WTC11 (cell line): ENCODE results near the gene SNX1. TPM values are rescaled to one million over a fixed set of nuclear protein-coding genes. Genes with fewer than 3 reads are reported as not detected.

Experiments
- ATAC-seq: fragments of 200-7000 bp; cut with Tn5 transposase; 2 replicates; pipeline ENCODE4 v1.10.0; 2021; ENCODE audit warnings: mild to moderate bottlenecking, moderate library complexity
- CTCF ChIA-PET: fragments of 300-600 bp; sonication (Branson Sonifier 250); formaldehyde crosslinking; loops from one replicate; lab custom pipeline; 2021; ENCODE audit warnings: antibody characterized with exemption; lab: Charles Lee
- POLR2A ChIA-PET: fragments of 350-600 bp; sonication (Branson Sonifier 250); formaldehyde crosslinking; loops from one replicate; lab custom pipeline; 2021; ENCODE audit warnings: antibody characterized with exemption; lab: Charles Lee
- DNase-seq: peaks from one replicate; pipeline ENCODE4 v3.0.0; 2021; ENCODE audit warnings: low spot score
- H3K27ac Mint-ChIP-seq: 2 replicates; pipeline ENCODE4 v1.8.0; 2021; ENCODE audit warnings: mixed read lengths
- H3K27me3 Mint-ChIP-seq: 2 replicates; pipeline ENCODE4 v1.8.0; 2021; ENCODE audit warnings: low read depth, mild to moderate bottlenecking, moderate library complexity, mixed read lengths
- H3K36me3 Mint-ChIP-seq: 2 replicates; pipeline ENCODE4 v1.8.0; 2021; ENCODE audit warnings: mixed read lengths
- H3K4me1 Mint-ChIP-seq: 2 replicates; pipeline ENCODE4 v1.8.0; 2022; ENCODE audit warnings: mixed read lengths
- H3K4me3 Mint-ChIP-seq: 2 replicates; pipeline ENCODE4 v1.8.0; 2021; ENCODE audit warnings: mild to moderate bottlenecking, moderate library complexity, mixed read lengths
- H3K9me3 Mint-ChIP-seq: 2 replicates; pipeline ENCODE4 v1.8.0; 2021; ENCODE audit warnings: mixed read lengths
- ATF3 ChIP-seq: sonication (generic); formaldehyde crosslinking; conservative IDR thresholded peaks from 2 replicates; pipeline ENCODE4 v1.8.1; 2022; ENCODE audit warnings: mild to moderate bottlenecking, missing genetic modification reagents
- CTCF ChIP-seq: fragments of 200-600 bp; IDR thresholded peaks from 2 replicates; pipeline ENCODE4 v1.8.0; 2022; ENCODE audit warnings: antibody characterized with exemption
- EMX1 ChIP-seq: fragments of 250-450 bp; sonication (Bioruptor Pico); IDR thresholded peaks from 2 replicates; pipeline ENCODE4 v1.8.0; 2021; ENCODE audit warnings: mild to moderate bottlenecking
- ERG ChIP-seq: fragments of 250-450 bp; sonication (Bioruptor Pico); IDR thresholded peaks from 2 replicates; pipeline ENCODE4 v1.8.0; 2021; ENCODE audit warnings: mild to moderate bottlenecking
- GRHL2 ChIP-seq: fragments of 250-450 bp; sonication (Bioruptor Pico); IDR thresholded peaks from 2 replicates; pipeline ENCODE4 v1.8.0; 2022; ENCODE audit warnings: mild to moderate bottlenecking, moderate library complexity; ENCODE audit not compliant: insufficient replicate concordance, severe bottlenecking
- JAZF1 ChIP-seq: fragments of 250-450 bp; sonication (Bioruptor Pico); IDR thresholded peaks from 2 replicates; pipeline ENCODE4 v1.9.0; 2021; ENCODE audit warnings: moderate library complexity, mild to moderate bottlenecking, inconsistent platforms
- RORB ChIP-seq: fragments of 250-450 bp; sonication (Bioruptor Pico); IDR thresholded peaks from 2 replicates; pipeline ENCODE4 v1.9.0; 2021; ENCODE audit warnings: mild to moderate bottlenecking
- SP1 ChIP-seq: sonication (generic); formaldehyde crosslinking; conservative IDR thresholded peaks from 2 replicates; pipeline ENCODE4 v1.8.1; 2022; ENCODE audit warnings: missing genetic modification reagents
- TCF7 ChIP-seq: sonication (generic); formaldehyde crosslinking; IDR thresholded peaks from 2 replicates; pipeline ENCODE4 v1.8.0; 2022; ENCODE audit warnings: mild to moderate bottlenecking, low read depth, missing genetic modification reagents, moderate library complexity
- TEAD1 ChIP-seq: sonication (generic); formaldehyde crosslinking; IDR thresholded peaks from 2 replicates; pipeline ENCODE4 v1.8.0; 2022; ENCODE audit warnings: mild to moderate bottlenecking, missing genetic modification reagents
- USF1 ChIP-seq: sonication (generic); formaldehyde crosslinking; IDR thresholded peaks from 2 replicates; pipeline ENCODE4 v1.8.0; 2022; ENCODE audit warnings: mild to moderate bottlenecking, missing genetic modification reagents
- ZMAT4 ChIP-seq: fragments of 250-450 bp; sonication (Bioruptor Pico); IDR thresholded peaks from 2 replicates; pipeline ENCODE4 v1.9.0; 2021; ENCODE audit warnings: mild to moderate bottlenecking
- ZNF121 ChIP-seq: sonication (generic); formaldehyde crosslinking; IDR thresholded peaks from 2 replicates; pipeline ENCODE4 v1.8.0; 2023; ENCODE audit warnings: missing genetic modification reagents
- ZNF425 ChIP-seq: fragments of 250-450 bp; sonication (Bioruptor Pico); conservative IDR thresholded peaks from 2 replicates; pipeline ENCODE4 v1.9.0; 2021; ENCODE audit warnings: mild to moderate bottlenecking
- ZSCAN18 ChIP-seq: fragments of 250-450 bp; sonication (Bioruptor Pico); IDR thresholded peaks from 2 replicates; pipeline ENCODE4 v2.1.2; 2022; ENCODE audit warnings: mild to moderate bottlenecking, moderate library complexity
- total RNA-seq: library from RNA; stranded (reverse); gene quantifications from 3 replicates; pipeline ENCODE4 v1.2.3, GENCODE V29; 2021

Gene SNX1
- total RNA-seq, 1 experiment from 2014 or later: 65.7 TPM

GRCh38 chr15:64068133-64068532, 27.6 kb upstream of the SNX1 start:
- Mint-ChIP-seq H3K27ac (no peak overlapping the region), H3K4me1 (0 out of 2 replicates have a peak, but pooled peaks cover 4% of the 10 kb centered on the region), H3K4me3 (no peak overlapping the region), H3K27me3 (no peaks in the 10 kb centered on the region; the same call in 1 of the 2 replicates), H3K36me3 (peaks cover 16% of the 10 kb centered on the region), H3K9me3 (no peaks in the 10 kb centered on the region)
- ChIA-PET POLR2A (no interaction called here), CTCF (interaction anchor here (0.8 to 2.9 kb wide), 32 partner anchors 11 to 601 kb away, joined by 3 to 33 read pairs (median 6); partner anchors contain the start of genes CIAO2A, DAPK2 and FBXL22)
- ATAC-seq (no peak), DNase-seq (no peak)
- TF ChIP-seq ZNF425 (CRISPR knock-in tag): no peak

- Mint-ChIP-seq H3K4me1 (0 out of 2 replicates have a peak, but pooled peaks cover 4% of the 10 kb centered on the region), H3K4me3 (no peak overlapping the region), H3K9me3 (no peaks in the 10 kb centered on the region), H3K36me3 (peaks cover 25% of the 10 kb centered on the region), H3K27ac (no peak overlapping the region), H3K27me3 (no peaks in the 10 kb centered on the region; the same call in 1 of the 2 replicates)
- no peak for DNase-seq
- ChIA-PET POLR2A (no interaction called here), CTCF (interaction anchor here (1.2 to 1.4 kb wide), 6 partner anchors 20 to 471 kb away, joined by 3 to 14 read pairs (median 6); partner anchors contain the start of gene CIAO2A)
- TF ChIP-seq ATF3 (no peak), TCF7 (CRISPR knock-in tag) (no peak), TEAD1 (no peak), SP1 (CRISPR knock-in tag) (no peak)
- no peak for ATAC-seq
These were observed 25.7 kb upstream of the SNX1 start for GRCh38 chr15:64070106-64070505.

GRCh38 chr15:64070965-64071851, 24.6 kb upstream of the SNX1 start:
- no peak overlapping the region for H3K4me3 Mint-ChIP-seq
- ChIA-PET POLR2A (no interaction called here), CTCF (interaction anchor here (0.9 to 1.7 kb wide), 4 partner anchors 22 to 461 kb away, joined by 3 to 5 read pairs (median 4); partner anchors contain the start of gene CIAO2A)
- H3K27me3 Mint-ChIP-seq: no peaks in the 10 kb centered on the region
- no peak overlapping the region for H3K27ac Mint-ChIP-seq
- TF ChIP-seq ZMAT4 (CRISPR knock-in tag): no peak
- H3K36me3 Mint-ChIP-seq: peaks cover 28% of the 10 kb centered on the region
- DNase-seq: no peak
- ATAC-seq: no peak
- H3K4me1 Mint-ChIP-seq: 0 out of 2 replicates have a peak, but pooled peaks cover 4% of the 10 kb centered on the region
- no peaks in the 10 kb centered on the region for H3K9me3 Mint-ChIP-seq

GRCh38 chr15:64071931-64072765, 23.6 kb upstream of the SNX1 start:
- POLR2A ChIA-PET: no interaction called here
- Mint-ChIP-seq H3K4me3 (no peak overlapping the region), H3K27ac (no peak overlapping the region), H3K9me3 (no peaks in the 10 kb centered on the region), H3K36me3 (peaks cover 28% of the 10 kb centered on the region), H3K27me3 (no peaks in the 10 kb centered on the region), H3K4me1 (0 out of 2 replicates have a peak, but pooled peaks cover 4% of the 10 kb centered on the region)
- ATAC-seq (no peak), DNase-seq (no peak)
- CTCF ChIA-PET: interaction anchor here (0.9 to 1.7 kb wide), 3 partner anchors 21 to 462 kb away, joined by 3 to 5 read pairs (median 5); partner anchors contain the start of gene CIAO2A
- TF ChIP-seq USF1 (CRISPR knock-in tag) (no peak), ZSCAN18 (no peak), CTCF (no peak), JAZF1 (CRISPR knock-in tag) (no peak), ZNF121 (CRISPR knock-in tag) (no peak), ERG (CRISPR knock-in tag) (no peak), RORB (CRISPR knock-in tag) (no peak), EMX1 (no peak), GRHL2 (CRISPR knock-in tag) (no peak)
